Superior temporal gyrus (tissue), 1 donor: Measurements from ENCODE around the gene SLC37A2.

Source experiments
- DNase-seq: peaks from one replicate; pipeline ENCODE4 v3.0.0-alpha.2; 2016; ENCODE audit errors: extremely low spot score

The SLC37A2 gene

GRCh38 chr11:125071435-125071834 lies 8.3 kb downstream of the SLC37A2 start:
- no peak for DNase-seq

GRCh38 chr11:125071846-125072217 lies 8.7 kb downstream of the SLC37A2 start:
- DNase-seq, result no peak

- DNase-seq, result peak; percentile 30
Observed at GRCh38 chr11:125072218-125072960, 9.3 kb downstream of the SLC37A2 start.

- no peak for DNase-seq
Observed at GRCh38 chr11:125072961-125073590, 10.0 kb downstream of the SLC37A2 start.

- DNase-seq, result no peak
Observed at GRCh38 chr11:125073616-125074483, 10.7 kb downstream of the SLC37A2 start.

- no peak for DNase-seq
Observed at GRCh38 chr11:125074511-125075241, 11.6 kb downstream of the SLC37A2 start.

GRCh38 chr11:125075242-125075625 lies 12.1 kb downstream of the SLC37A2 start:
- DNase-seq, result no peak

GRCh38 chr11:125075900-125076317 lies 12.8 kb downstream of the SLC37A2 start:
- DNase-seq, result no peak

- no peak for DNase-seq
Observed at GRCh38 chr11:125076378-125076945, 13.4 kb downstream of the SLC37A2 start.

GRCh38 chr11:125078016-125078415 lies 14.9 kb downstream of the SLC37A2 start:
- DNase-seq, result no peak

- no peak for DNase-seq
Observed at GRCh38 chr11:125078516-125079140, 15.5 kb downstream of the SLC37A2 start.

- DNase-seq, result no peak
Observed at GRCh38 chr11:125079151-125079877, 16.2 kb downstream of the SLC37A2 start.

GRCh38 chr11:125079878-125080530 lies 16.9 kb downstream of the SLC37A2 start:
- no peak for DNase-seq

- DNase-seq, result no peak
Observed at GRCh38 chr11:125080531-125080911, 17.4 kb downstream of the SLC37A2 start.

GRCh38 chr11:125081098-125081798 lies 18.1 kb downstream of the SLC37A2 start:
- DNase-seq, result no peak

- DNase-seq, result no peak
Observed at GRCh38 chr11:125082040-125082439, 18.9 kb downstream of the SLC37A2 start.

GRCh38 chr11:125082611-125083311 lies 19.7 kb downstream of the SLC37A2 start:
- no peak for DNase-seq

GRCh38 chr11:125083312-125084056 lies 20.4 kb downstream of the SLC37A2 start:
- no peak for DNase-seq
